Left lung (tissue), 10 donors: Measurements from ENCODE around the gene TLCD4. TPM values are rescaled to one million over a fixed set of nuclear protein-coding genes. Genes with fewer than 3 reads are reported as not detected.
"Not testable (repeated sequence)": the region's sequence is repeated elsewhere in the genome, so short reads cannot be mapped to it uniquely, and the experiment has no call there.

Experiments
- ATAC-seq: fragments of 200-7000 bp; cut with Tn5 transposase; one replicate; pipeline ENCODE4 v1.9.1; 2020; ENCODE audit warnings: moderate library complexity
- DNase-seq, 4 donors: peaks; one replicate each; pipeline ENCODE4 v3.0.0-alpha.2; 2013 to 2020
- H3K27ac ChIP-seq, 2 donors: fragments of 200-600 bp; sonication (generic) in 1 of 2; one replicate each; pipeline versions ENCODE4 v1.5.0 to v1.8.0; 2020 to 2021
- H3K27me3 ChIP-seq, 2 donors: fragments of 200-600 bp; sonication (generic) in 1 of 2; one replicate each; pipeline versions ENCODE4 v1.5.0 to v1.8.0; 2020 to 2021
- H3K36me3 ChIP-seq, 2 donors: fragments of 200-600 bp; sonication (generic) in 1 of 2; one replicate each; pipeline versions ENCODE4 v1.5.0 to v1.8.0; 2020 to 2021
- H3K4me1 ChIP-seq, 2 donors: fragments of 200-600 bp; one replicate each; pipeline ENCODE4 v1.8.0; 2021
- H3K4me3 ChIP-seq, 2 donors: fragments of 200-600 bp; sonication (generic) in 1 of 2; one replicate each; pipeline versions ENCODE4 v1.5.0 to v1.8.0; 2020 to 2021; ENCODE audit warnings: mild to moderate bottlenecking in 1 of 2
- H3K9me3 ChIP-seq, 2 donors: fragments of 200-600 bp; sonication (generic) in 1 of 2; one replicate each; pipeline versions ENCODE4 v1.5.0 to v1.8.0; 2020 to 2021
- intact Hi-C, 2 donors: fragments of 100-400 bp; cut with DNase I; formaldehyde crosslinking; loops; one replicate each; pipeline versions ENCODE4 v1.11.2 to v1.14.2; 2022
- polyA plus RNA-seq, 6 donors: library from polyadenylated mRNA; unstranded; fragments of 120-200 nt; gene quantifications; one replicate each; pipeline ENCODE4 v1.2.1, GENCODE V29; 2013; ENCODE audit not compliant: insufficient read length in 6 of 6
- total RNA-seq, 2 donors: library from RNA; stranded (reverse); fragmentation: NEBNext Ultra II Directional; extraction: Animal tissue kit (Norgen Biotek cat#: 25700); gene quantifications; one replicate each; pipeline ENCODE4 v1.2.1, GENCODE V29; 2021
- TF ChIP-seq, protein P1 (sequence below), 2 donors: fragments of 200-600 bp; sonication (generic) in 1 of 2; IDR thresholded peaks; one replicate each; pipeline versions ENCODE4 v1.5.0 to v1.8.0; 2021; ENCODE audit warnings: antibody characterized with exemption in 2 of 2
- donor health status: DM: no; HTN: yes; CAD: no.
- donor health status: DM: no; HTN: no; CAD: no.

The TLCD4 gene
- total and polyA plus RNA-seq, 8 donors = 9.5 to 21.3 (median 12.2) TPM

DNA sequence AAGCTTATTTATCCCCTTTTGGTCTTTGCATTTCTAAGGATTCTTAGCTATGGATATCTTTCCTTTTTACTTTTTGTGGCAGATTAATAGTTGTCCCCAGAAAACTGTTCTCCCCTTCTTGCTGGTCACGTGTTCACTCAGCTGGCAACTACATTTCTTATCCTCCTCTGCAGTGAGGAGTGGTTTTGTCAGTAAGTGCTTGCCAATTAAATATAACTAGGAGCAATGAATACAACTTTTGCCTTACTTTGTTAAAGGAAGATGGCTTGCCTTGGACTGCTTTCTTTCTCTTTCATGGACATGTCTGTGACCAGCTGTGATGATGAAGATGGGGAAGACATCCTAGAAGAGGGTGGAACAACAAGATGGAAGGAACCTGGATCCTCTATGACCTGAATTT, 28.9 kb upstream of the TLCD4 start:
- ATAC-seq (no peak), DNase-seq (no peak)
- intact Hi-C loops = loop anchor here in 1 of 2 donors (10.0 kb wide), 1 partner anchor 146 kb away; the partner anchor contains the start of gene RWDD3
- Histone ChIP-seq H3K9me3 (no peaks in the 10 kb centered on the region), H3K4me3 (no peak overlapping the region), H3K4me1 (no peaks in the 10 kb centered on the region), H3K27ac (no peak overlapping the region), H3K36me3 (no peaks in the 10 kb centered on the region), H3K27me3 (no peaks in the 10 kb centered on the region)
- TF ChIP-seq, protein P1, sequence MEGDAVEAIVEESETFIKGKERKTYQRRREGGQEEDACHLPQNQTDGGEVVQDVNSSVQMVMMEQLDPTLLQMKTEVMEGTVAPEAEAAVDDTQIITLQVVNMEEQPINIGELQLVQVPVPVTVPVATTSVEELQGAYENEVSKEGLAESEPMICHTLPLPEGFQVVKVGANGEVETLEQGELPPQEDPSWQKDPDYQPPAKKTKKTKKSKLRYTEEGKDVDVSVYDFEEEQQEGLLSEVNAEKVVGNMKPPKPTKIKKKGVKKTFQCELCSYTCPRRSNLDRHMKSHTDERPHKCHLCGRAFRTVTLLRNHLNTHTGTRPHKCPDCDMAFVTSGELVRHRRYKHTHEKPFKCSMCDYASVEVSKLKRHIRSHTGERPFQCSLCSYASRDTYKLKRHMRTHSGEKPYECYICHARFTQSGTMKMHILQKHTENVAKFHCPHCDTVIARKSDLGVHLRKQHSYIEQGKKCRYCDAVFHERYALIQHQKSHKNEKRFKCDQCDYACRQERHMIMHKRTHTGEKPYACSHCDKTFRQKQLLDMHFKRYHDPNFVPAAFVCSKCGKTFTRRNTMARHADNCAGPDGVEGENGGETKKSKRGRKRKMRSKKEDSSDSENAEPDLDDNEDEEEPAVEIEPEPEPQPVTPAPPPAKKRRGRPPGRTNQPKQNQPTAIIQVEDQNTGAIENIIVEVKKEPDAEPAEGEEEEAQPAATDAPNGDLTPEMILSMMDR (IDR thresholded peaks at IDR 0.05) = no peak

DNA sequence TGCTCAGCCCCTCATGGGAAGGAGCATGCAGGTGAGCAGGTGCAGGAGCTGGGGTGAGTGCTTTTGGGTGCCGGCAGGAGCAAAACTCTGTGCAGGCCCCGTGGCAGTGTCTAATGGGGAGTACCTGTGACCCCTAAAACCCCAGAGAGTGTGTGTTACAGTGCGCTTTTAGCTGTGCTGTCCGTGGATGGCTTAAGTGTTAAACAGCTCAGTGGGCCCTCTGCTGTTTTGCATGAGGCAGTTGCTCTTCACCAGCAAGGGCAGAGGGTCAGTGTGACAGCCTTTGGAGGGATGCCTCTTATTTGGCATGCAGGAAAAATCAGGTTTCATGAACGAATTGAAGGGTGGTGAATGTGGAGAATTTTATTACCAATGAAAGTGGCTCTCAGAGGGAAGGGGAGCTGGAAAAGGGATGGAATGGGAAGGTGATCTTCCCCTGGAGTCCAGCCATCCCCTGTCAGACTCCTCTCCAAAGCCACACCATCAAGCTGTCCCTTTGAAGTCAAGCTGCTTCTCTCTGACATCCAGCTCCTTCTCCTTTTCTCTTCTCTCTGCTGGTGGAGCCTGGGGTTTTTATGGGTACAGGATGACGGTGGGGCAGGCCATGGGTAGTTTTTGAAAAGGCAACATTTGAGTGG, 27.4 kb upstream of the TLCD4 start:
- no peaks in the 10 kb centered on the region for H3K27me3 ChIP-seq
- TF ChIP-seq, protein P1 (IDR thresholded peaks at IDR 0.05) = no peak
- no peaks in the 10 kb centered on the region for H3K4me1 ChIP-seq
- intact Hi-C loops = loop anchor here in 1 of 2 donors (10.0 kb wide), 1 partner anchor 145 kb away; the partner anchor contains the start of gene RWDD3
- DNase-seq = no peak
- H3K36me3 ChIP-seq = no peaks in the 10 kb centered on the region
- no peak for ATAC-seq
- no peaks in the 10 kb centered on the region for H3K9me3 ChIP-seq
- H3K27ac ChIP-seq = no peak overlapping the region
- H3K4me3 ChIP-seq = no peak overlapping the region

DNA sequence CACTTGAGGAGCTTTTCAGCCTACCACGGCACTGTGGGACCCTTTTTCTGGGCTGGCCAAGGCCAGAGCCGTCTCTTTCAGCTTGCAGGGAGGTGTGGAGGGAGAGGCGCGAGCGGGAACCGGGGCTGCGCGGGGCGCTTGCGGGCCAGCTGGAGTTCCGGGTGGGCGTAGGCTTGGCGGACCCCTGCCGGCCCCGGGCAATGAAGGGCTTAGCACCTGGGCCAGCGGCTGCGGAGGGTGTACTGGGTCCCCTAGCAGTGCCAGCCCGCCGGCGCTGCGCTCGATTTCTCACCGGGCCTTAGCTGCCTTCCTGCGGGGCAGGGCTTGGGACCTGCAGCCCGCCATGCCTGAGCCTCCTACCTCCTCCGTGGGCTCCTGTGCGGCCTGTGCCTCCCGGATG, 25.9 kb upstream of the TLCD4 start:
- H3K36me3 ChIP-seq, DNase-seq, H3K9me3 ChIP-seq, H3K4me1 ChIP-seq, H3K27me3 ChIP-seq, H3K4me3 ChIP-seq, H3K27ac ChIP-seq, ATAC-seq, intact Hi-C loops: not testable (repeated sequence)

DNA sequence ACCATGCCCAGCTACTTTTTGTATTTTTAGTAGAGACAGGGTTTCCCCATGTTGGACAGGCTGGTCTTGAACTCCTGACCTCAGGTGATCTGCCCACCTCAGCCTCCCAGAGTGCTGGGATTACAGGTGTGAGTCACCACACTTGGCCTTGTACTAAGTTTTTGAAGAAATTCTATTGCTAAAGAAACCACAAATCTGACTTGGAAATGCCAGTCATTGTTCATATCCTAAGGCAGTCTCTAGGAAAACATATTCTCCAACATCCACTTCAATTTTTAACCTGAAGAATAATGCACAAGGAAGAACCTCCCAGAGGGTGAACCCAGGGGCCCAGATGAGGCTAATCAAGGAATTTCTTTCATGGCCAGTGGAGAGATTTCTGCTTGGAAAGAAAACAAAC, 24.3 kb upstream of the TLCD4 start:
- intact Hi-C loops, H3K36me3 ChIP-seq, H3K27me3 ChIP-seq, H3K4me1 ChIP-seq, DNase-seq, H3K27ac ChIP-seq, H3K4me3 ChIP-seq, ATAC-seq, H3K9me3 ChIP-seq: not testable (repeated sequence)

DNA sequence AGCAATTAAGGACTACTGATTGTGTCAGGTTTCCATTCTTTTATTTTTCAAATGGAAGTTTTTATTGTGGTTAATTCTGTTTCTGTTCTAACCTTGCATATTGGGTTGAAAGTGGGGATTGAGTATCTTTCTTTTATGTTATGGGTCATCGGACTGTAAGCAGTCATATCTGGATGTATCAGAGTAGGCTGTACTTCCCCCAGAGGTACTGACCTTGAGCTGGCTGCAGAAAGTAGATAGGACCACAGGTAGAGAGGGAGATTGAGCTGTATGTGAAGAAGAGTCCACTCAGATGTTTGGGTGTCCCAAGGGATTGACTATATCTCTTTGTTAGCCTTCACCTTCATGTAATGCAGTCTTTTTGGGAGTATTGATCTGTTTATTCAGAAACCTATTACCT, 23.9 kb upstream of the TLCD4 start:
- Histone ChIP-seq H3K4me3 (no peak overlapping the region), H3K9me3 (no peaks in the 10 kb centered on the region), H3K36me3 (no peaks in the 10 kb centered on the region), H3K27me3 (no peaks in the 10 kb centered on the region), H3K27ac (no peak overlapping the region), H3K4me1 (peaks cover 0 to 8% of the 10 kb centered on the region in 2 donors)
- TF ChIP-seq, protein P1 (IDR thresholded peaks at IDR 0.05) = no peak
- intact Hi-C loops = no loop called here
- ATAC-seq (no peak), DNase-seq (no peak)

DNA sequence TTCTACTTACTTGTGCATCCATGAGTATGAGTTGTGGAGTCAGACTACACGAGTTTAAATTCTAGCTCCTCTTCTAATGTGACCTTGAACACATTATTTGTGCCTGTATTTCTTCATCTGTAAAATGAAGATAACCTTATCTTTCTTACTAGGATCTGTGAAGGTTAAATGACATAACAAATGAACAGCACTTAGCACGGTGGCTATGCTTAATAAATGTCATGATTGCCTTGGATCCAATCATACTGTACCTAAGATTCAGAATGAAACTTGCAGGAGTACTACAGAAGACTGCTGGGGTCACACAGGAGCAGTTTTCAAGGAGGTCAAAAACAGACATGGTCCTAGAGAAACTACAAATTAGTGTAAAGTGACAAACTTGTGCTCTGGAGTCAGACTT, 22.2 kb upstream of the TLCD4 start:
- Histone ChIP-seq H3K27me3 (no peaks in the 10 kb centered on the region), H3K9me3 (no peaks in the 10 kb centered on the region), H3K27ac (no peak overlapping the region), H3K36me3 (no peaks in the 10 kb centered on the region), H3K4me1 (peaks cover 0 to 8% of the 10 kb centered on the region in 2 donors), H3K4me3 (no peak overlapping the region)
- intact Hi-C loops = no loop called here
- ATAC-seq = no peak
- TF ChIP-seq, protein P1 (IDR thresholded peaks at IDR 0.05) = no peak
- no peak for DNase-seq
